ENCODE measurements around the gene ATRNL1. TPM values are rescaled to one million over a fixed set of nuclear protein-coding genes. Genes with fewer than 3 reads are reported as not detected.

Gene ATRNL1
- total and polyA plus RNA-seq, 2 of the 8 experiments (the other 6 are each of a cell fraction or from before 2014, with no cell fraction given) = 5.1 to 17.6 TPM

DNA sequence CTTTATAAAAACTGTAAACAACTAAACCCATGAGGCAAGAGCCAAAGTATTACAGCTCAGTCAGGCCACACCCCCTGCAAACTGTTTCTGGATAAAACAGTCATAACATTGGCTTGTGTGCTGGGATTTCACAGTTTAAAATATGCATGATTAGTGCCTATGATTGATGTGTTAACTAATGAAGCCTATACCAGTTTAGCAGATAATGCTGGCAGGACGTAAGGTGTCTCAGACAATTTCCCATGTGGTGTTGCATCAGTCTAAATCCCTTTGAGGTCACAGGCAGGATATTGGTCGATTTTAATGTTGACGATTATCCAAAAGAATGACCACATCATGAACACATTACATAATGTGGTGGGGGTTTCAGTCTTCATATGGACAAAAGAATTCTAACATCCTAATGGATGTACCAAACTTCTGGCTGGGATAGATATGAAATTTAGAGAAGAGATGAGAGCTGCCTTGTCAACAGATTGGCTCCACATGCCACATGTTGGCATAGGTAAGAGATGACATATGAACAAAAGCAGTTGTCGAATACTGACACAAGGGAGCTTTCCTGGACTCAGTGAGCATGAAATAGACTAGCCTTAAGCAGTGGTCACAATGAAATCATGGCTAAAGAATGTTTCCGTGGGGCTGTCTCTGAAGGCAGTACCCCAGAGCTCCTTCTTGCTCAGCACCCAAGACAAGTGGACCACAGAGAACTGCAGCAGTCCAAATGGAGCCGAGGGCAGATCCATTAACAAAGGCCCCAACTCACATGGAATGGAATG lies 734.3 kb downstream of the ATRNL1 start:
- Histone ChIP-seq H3K4me3 (ENCODE audit: extremely low read depth in 1 of 4, insufficient read depth in 2 of 4, low read depth in 3 of 4, low read length in 4 of 4) (no peak overlapping the region), H2BK12ac (ENCODE audit: low read depth, low read length) (no peak overlapping the region), H4K8ac (ENCODE audit: extremely low read depth, insufficient read depth, low read length) (no peak overlapping the region), H3K27ac (ENCODE audit: low read depth, low read length) (no peak overlapping the region), H3K27me3 (replicated peaks in 1 of 4; ENCODE audit: control insufficient read depth in 3 of 4, extremely low read depth in 1 of 4, insufficient read depth in 3 of 4, low read length in 3 of 4) (no peaks in the 10 kb centered on the region), H4K20me1 (replicated peaks in 1 of 2; ENCODE audit: control insufficient read depth in 1 of 2, insufficient read depth in 2 of 2, low read length in 2 of 2) (no peaks in the 10 kb centered on the region), H3K79me2 (ENCODE audit: control insufficient read depth in 1 of 2, insufficient read depth in 2 of 2, low read length in 2 of 2) (no peaks in the 10 kb centered on the region), H2BK20ac (ENCODE audit: low read length) (no peak overlapping the region), H3K18ac (ENCODE audit: extremely low read depth, low read length) (no peak overlapping the region), H3K23me2 (ENCODE audit: low read depth, low read length) (no peaks in the 10 kb centered on the region), H3K23ac (ENCODE audit: insufficient read length) (no peak overlapping the region), H3K14ac (ENCODE audit: insufficient read length) (no peak overlapping the region), H3K4me1 (replicated peaks in 1 of 4; ENCODE audit: control insufficient read depth in 3 of 4, insufficient read depth in 4 of 4, low read length in 3 of 4) (no peaks in the 10 kb centered on the region), H3K79me1 (ENCODE audit: low read depth, low read length) (no peaks in the 10 kb centered on the region), H3K36me3 (ENCODE audit: control insufficient read depth in 2 of 4, insufficient read depth in 4 of 4, low read length in 3 of 4) (no peaks in the 10 kb centered on the region), H4K91ac (replicated peaks; ENCODE audit: insufficient read length, low read length) (no peak overlapping the region), H3K9me3 (ENCODE audit: insufficient read depth in 2 of 2, low read depth in 1 of 2, low read length in 1 of 2) (no peaks in the 10 kb centered on the region), H2BK5ac (ENCODE audit: low read depth, low read length) (no peak overlapping the region), H2BK120ac (replicated peaks; ENCODE audit: low read depth, low read length) (no peak overlapping the region), H3K4ac (replicated peaks; ENCODE audit: insufficient read length, low read depth, low read length) (no peak overlapping the region), H2AK5ac (ENCODE audit: low read depth, low read length) (no peak overlapping the region), H2BK15ac (ENCODE audit: low read length) (no peak overlapping the region), H4K5ac (ENCODE audit: insufficient read length, low read depth, low read length) (no peak overlapping the region), H3K56ac (replicated peaks; ENCODE audit: insufficient read length, low read depth, low read length) (no peak overlapping the region), H2AFZ (ENCODE audit: low read length) (no peak overlapping the region), H3K9ac (replicated peaks in 1 of 4; ENCODE audit: extremely low read depth in 1 of 4, low read depth in 3 of 4, low read length in 3 of 4) (no peak overlapping the region), H3K4me2 (ENCODE audit: insufficient read depth in 1 of 2, low read depth in 2 of 2, low read length in 2 of 2) (no peak overlapping the region)
- 88% methylated on average over 6 of the region's 6 CpGs; no CpG with 5 or more reads in 1 of the 2 experiments for WGBS, 2 experiments (ENCODE audit: extremely low coverage in 1 of 2, insufficient coverage in 1 of 2, insufficient read length in 1 of 2, insufficient replicate concordance in 2 of 2, low coverage in 1 of 2, low lambda C conversion rate in 2 of 2, missing lambda C conversion rate in 1 of 2)
- TF ChIP-seq BACH1 (IDR thresholded peaks at IDR 0.05; ENCODE audit: low read length) = no peak
- no peak for TF ChIP-seq TAF7 (optimal IDR thresholded peaks at IDR 0.05; ENCODE audit: borderline replicate concordance, low read depth, low read length)
- TF ChIP-seq ASH2L (IDR thresholded peaks at IDR 0.05; ENCODE audit: low read length) = no peak
- TF ChIP-seq CBX5 (IDR thresholded peaks at IDR 0.05; ENCODE audit: low read depth, low read length) = no peak
- TF ChIP-seq, protein P1, sequence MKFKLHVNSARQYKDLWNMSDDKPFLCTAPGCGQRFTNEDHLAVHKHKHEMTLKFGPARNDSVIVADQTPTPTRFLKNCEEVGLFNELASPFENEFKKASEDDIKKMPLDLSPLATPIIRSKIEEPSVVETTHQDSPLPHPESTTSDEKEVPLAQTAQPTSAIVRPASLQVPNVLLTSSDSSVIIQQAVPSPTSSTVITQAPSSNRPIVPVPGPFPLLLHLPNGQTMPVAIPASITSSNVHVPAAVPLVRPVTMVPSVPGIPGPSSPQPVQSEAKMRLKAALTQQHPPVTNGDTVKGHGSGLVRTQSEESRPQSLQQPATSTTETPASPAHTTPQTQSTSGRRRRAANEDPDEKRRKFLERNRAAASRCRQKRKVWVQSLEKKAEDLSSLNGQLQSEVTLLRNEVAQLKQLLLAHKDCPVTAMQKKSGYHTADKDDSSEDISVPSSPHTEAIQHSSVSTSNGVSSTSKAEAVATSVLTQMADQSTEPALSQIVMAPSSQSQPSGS (IDR thresholded peaks at IDR 0.05; ENCODE audit: low read length) = no peak
- TF ChIP-seq RXRA (IDR thresholded peaks at IDR 0.05; ENCODE audit: insufficient read depth, low read depth, low read length) = no peak
- TF ChIP-seq BRCA1 (IDR thresholded peaks at IDR 0.05; ENCODE audit: low read depth, low read length) = no peak
- no peak for TF ChIP-seq CEBPB (IDR thresholded peaks at IDR 0.05; ENCODE audit: low read depth, low read length)
- TF ChIP-seq NRF1 (IDR thresholded peaks at IDR 0.05; ENCODE audit: low read depth, low read length) = no peak
- no peak for TF ChIP-seq POLR2A (IDR thresholded peaks at IDR 0.05; ENCODE audit: control extremely low read depth in 1 of 2, low read depth in 2 of 2, low read length in 2 of 2)
- TF ChIP-seq YY1 (IDR thresholded peaks at IDR 0.05; ENCODE audit: low read depth, low read length) = no peak
- TF ChIP-seq SIX5 (IDR thresholded peaks at IDR 0.05; ENCODE audit: low read depth, low read length) = no peak
- TF ChIP-seq PHF8 (conservative IDR thresholded peaks at IDR 0.05; ENCODE audit: low read depth, low read length) = no peak
- POLR2A ChIA-PET (ENCODE audit: partially characterized antibody) = no interaction called here
- CTCF ChIA-PET (ENCODE audit: partially characterized antibody) = interaction anchor here (1.1 to 1.4 kb wide), 3 partner anchors 11 to 294 kb away, joined by 3 to 5 read pairs (median 4); no protein-coding TSS in a partner anchor
- DNase-seq (ENCODE audit: low read depth in 1 of 2, low spot score in 2 of 2) = no peak
- no peak for FAIRE-seq

Measured in H1 (cell line).